ENCODE results near the gene SLC7A6.

The SLC7A6 gene

DNA sequence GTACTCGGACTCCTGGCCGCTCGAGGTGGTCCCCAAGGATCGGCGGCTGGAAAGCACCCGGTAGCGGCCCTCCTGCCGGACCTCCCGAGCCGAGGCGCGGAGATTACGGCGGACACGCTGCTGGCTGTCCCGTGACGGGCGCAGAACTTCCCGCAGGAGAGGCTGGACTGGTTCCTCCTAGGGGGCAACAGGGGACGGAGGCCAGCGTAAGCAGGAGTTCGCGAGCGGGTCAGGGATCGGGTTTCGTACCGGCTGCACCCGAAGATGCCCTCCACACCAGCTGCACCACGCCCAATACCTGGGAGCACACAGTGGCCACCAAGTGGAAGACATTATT, 46.1 kb downstream of the SLC7A6 start:
- POLR2A ChIA-PET, result interaction anchor here (0.6 to 1.5 kb wide), 12 partner anchors 10 to 226 kb away, joined by 3 to 7 read pairs (median 4); partner anchors contain the start of gene SLC7A6
- CTCF ChIA-PET, result interaction anchor here (0.6 to 2.4 kb wide), 13 partner anchors 9 to 70 kb away, joined by 3 to 41 read pairs (median 5); partner anchors contain the start of genes PLA2G15 and SLC7A6
- TF ChIP-seq, protein P1, sequence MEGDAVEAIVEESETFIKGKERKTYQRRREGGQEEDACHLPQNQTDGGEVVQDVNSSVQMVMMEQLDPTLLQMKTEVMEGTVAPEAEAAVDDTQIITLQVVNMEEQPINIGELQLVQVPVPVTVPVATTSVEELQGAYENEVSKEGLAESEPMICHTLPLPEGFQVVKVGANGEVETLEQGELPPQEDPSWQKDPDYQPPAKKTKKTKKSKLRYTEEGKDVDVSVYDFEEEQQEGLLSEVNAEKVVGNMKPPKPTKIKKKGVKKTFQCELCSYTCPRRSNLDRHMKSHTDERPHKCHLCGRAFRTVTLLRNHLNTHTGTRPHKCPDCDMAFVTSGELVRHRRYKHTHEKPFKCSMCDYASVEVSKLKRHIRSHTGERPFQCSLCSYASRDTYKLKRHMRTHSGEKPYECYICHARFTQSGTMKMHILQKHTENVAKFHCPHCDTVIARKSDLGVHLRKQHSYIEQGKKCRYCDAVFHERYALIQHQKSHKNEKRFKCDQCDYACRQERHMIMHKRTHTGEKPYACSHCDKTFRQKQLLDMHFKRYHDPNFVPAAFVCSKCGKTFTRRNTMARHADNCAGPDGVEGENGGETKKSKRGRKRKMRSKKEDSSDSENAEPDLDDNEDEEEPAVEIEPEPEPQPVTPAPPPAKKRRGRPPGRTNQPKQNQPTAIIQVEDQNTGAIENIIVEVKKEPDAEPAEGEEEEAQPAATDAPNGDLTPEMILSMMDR (IDR thresholded peaks at IDR 0.05; ENCODE audit: control extremely low read depth, extremely low read depth, low read depth, missing control alignments), result no peak
- no peak for DNase-seq (ENCODE audit: extremely low spot score)

DNA sequence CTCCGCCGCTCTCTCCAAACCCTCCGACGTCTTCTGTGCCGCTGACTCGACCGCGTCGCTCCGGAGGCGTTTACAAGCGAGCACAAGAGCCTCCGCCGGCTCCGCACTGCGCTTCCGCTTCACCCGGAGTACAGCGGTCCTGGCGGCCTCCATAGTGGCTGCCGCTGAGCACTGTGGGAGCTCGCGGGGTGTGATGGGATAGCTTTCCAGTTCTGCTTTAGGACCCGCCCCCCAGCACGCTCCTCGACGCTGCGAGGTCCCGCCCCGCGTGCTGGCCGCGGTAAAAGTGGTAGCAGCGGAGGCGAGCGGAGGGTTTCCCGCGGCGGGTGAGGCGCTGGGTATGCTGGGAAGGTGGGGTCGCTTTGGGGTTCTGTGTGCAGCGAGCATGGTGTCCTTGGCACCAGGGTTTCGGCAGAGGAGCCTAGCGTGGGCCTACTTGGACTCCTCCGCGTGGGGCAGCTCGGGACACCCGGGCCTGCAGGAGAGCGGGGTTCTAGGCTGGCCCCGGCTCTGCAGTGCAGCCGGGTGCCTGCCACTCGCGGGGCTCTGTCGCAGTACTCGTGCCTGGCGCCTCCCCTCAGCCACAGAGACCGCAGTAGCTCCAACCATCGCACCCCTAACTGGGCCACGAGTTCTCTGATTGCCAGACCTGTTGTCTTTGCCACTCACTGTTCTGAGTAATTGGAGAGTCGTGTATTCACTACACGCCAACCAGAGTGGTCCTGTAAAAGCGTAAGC, 46.6 kb downstream of the SLC7A6 start, which contains the start of the genes PRMT7 and SLC7A6OS:
PRMT7 (plus strand) TSS at position 246 of the 738 bp plus-strand sequence. CDS start 4,961 bp downstream, outside the sequence.
SLC7A6OS (minus strand) TSS at position 173 of the 738 bp plus-strand sequence; CDS start at position 153, 20 bp downstream.
- TF ChIP-seq, protein P1 (IDR thresholded peaks at IDR 0.05; ENCODE audit: control extremely low read depth, extremely low read depth, low read depth, missing control alignments), result no peak
- ChIA-PET POLR2A (interaction anchor here (0.6 to 1.5 kb wide), 13 partner anchors 10 to 445 kb away, joined by 3 to 7 read pairs (median 4); partner anchors contain the start of gene SLC7A6), CTCF (interaction anchor here (0.6 to 2.4 kb wide), 14 partner anchors 9 to 71 kb away, joined by 3 to 41 read pairs (median 4); partner anchors contain the start of genes PLA2G15 and SLC7A6)
- peak; percentile 98 for DNase-seq (ENCODE audit: extremely low spot score)

DNA sequence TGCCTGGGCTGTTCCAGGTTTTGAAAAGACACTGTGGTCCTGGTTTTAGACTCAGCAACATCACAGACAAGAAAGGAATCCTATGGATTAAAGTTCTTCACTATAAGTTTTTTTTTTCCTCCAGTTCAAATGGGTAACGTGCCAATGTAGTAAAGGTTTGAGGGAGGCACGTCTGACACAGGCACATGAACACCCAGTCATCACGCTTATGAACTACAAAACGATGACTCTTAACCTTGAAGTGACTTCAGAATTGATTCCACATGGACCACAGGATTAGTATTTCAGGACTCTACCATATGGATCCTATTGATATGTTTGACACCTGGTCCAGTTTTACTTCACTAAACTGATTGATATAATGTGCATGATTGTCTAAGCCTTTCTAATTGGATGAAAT, 48.8 kb downstream of the SLC7A6 start:
- TF ChIP-seq, protein P1 (IDR thresholded peaks at IDR 0.05; ENCODE audit: control extremely low read depth, extremely low read depth, low read depth, missing control alignments), result no peak
- ChIA-PET POLR2A (no interaction called here), CTCF (no interaction called here)
- DNase-seq (ENCODE audit: extremely low spot score), result no peak

DNA sequence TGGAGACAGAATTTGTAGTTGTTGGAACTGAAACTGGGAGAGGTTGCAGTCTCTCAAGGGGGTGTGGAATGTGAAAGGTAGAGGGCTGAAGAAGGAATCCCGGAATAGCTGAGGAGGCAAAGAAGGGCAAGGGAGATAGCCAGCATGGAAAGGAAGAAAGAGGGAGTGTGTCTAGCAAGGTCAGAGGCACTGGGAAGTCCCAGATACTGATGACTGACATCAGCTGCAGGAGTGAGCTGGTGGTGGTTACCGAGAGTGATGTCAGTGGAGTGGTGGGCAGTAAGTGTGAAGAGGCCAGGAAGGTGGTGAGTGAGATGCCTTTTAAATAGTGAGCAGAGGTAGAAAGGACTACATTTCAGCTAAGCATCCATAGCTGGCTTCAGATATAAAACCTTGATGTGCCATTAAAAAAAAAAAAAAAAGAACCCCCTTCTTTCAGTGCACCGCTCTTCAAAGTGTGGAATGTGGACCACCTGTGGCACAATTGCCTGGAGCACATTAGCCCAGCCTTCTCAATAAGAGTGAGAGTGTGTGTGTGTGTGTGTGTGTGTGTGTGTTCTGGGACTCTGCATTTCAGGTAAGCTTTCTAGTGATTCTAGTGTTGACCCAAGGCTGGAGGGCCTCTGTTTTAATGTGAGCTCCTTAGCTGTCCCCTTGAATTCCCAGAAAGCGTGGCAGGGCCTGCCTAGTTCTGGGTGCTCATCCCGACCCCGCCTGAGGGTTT, 55.0 kb downstream of the SLC7A6 start:
- ChIA-PET CTCF (interaction anchor here (0.8 to 31.6 kb wide), 6 partner anchors 9 to 62 kb away, joined by 3 to 619 read pairs (median 4); partner anchors contain the start of genes PRMT7, SLC7A6 and SLC7A6OS), POLR2A (interaction anchor here (0.6 to 0.7 kb wide), 2 partner anchors 218 to 575 kb away, joined by 3 read pairs; no protein-coding TSS in a partner anchor)
- TF ChIP-seq, protein P1 (IDR thresholded peaks at IDR 0.05; ENCODE audit: control extremely low read depth, extremely low read depth, low read depth, missing control alignments), result no peak
- peak; percentile 77 for DNase-seq (ENCODE audit: extremely low spot score)

DNA sequence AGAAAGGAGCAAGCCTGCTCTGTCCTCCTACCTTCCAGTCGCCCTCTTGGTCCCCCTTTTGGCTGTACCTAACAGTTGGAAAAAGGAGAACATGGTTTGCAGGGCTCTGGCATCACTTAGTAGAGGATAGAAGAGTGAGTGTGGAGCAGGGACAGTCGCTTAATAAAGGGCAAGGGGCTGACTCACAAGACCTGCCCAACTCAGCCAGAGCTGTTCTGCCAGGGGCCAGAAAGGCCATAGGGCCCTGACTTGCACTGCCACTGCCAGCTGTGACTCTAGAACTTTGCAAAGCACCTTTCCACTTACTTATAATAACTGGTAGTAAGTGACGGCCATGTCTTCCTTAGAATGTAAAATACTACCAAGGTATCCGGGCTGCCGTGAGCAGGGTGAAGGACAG, 60.0 kb downstream of the SLC7A6 start:
- ChIA-PET POLR2A (no interaction called here), CTCF (interaction anchor here (1.2 to 31.6 kb wide), 3 partner anchors 14 to 94 kb away, joined by 3 to 619 read pairs (median 6); partner anchors contain the start of gene SLC7A6)
- TF ChIP-seq, protein P1 (IDR thresholded peaks at IDR 0.05; ENCODE audit: control extremely low read depth, extremely low read depth, low read depth, missing control alignments), result no peak
- DNase-seq (ENCODE audit: extremely low spot score), result no peak

DNA sequence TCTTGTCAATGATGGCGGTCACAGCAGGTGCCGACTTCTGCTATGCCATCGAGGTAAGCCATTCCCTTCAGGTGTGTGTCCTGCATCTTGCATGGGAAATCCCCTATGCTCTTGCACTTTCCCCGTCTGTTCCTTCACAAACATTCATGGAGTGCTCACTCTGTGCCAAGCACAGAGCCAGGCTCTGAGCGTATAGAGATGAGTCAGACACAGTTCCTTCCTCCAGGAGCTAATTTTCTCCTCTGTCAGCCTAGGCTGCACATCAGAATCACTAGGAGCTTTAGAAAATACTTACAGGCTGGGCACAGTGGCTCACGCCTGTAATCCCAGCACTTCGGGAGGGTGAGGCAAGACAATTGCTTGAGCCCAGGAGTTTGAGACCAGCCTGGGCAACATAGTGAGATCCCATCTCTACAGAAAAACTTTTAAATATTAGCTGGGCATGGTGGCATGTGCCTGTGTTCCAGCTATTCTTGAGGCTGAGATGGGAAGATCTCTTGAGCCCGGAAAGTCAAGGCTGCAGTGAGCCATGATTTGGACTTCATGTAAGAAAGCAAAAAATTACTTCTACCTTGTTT, 60.5 kb downstream of the SLC7A6 start:
- ChIA-PET POLR2A (no interaction called here), CTCF (interaction anchor here (1.2 to 31.6 kb wide), 3 partner anchors 13 to 95 kb away, joined by 3 to 619 read pairs (median 6); partner anchors contain the start of gene SLC7A6)
- DNase-seq (ENCODE audit: extremely low spot score), result no peak
- TF ChIP-seq, protein P1 (IDR thresholded peaks at IDR 0.05; ENCODE audit: control extremely low read depth, extremely low read depth, low read depth, missing control alignments), result no peak

Measured in GM10248 (cell line).